Measurements from ENCODE around the gene MBTD1. TPM values are rescaled to one million over a fixed set of nuclear protein-coding genes. Genes with fewer than 3 reads are reported as not detected.

Gene MBTD1
- total and polyA plus RNA-seq, 2 of the 8 experiments (the other 6 are each of a cell fraction or from before 2014, with no cell fraction given), result 20.3 to 51.4 TPM

GRCh38 chr17:51260237-51261023 is 581 bp upstream of the MBTD1 start, which contains the start of gene UTP18 (continued):
- TF ChIP-seq NANOG (IDR thresholded peaks at IDR 0.05; ENCODE audit: insufficient read depth, low read depth, low read length, poor library complexity, severe bottlenecking), result no peak
- peak; percentile 80 for TF ChIP-seq E2F6 (IDR thresholded peaks at IDR 0.05)
- TF ChIP-seq EP300 (IDR thresholded peaks at IDR 0.05; ENCODE audit: borderline replicate concordance in 1 of 2, low read depth in 2 of 2, low read length in 2 of 2), result peak in 1 of 2 experiments; percentile 98; a peak in 2 of 3 replicates
- no peak for TF ChIP-seq KDM5A (IDR thresholded peaks at IDR 0.05; ENCODE audit: low read length)
- TF ChIP-seq SUZ12 (IDR thresholded peaks at IDR 0.05; ENCODE audit: low read length), result no peak
- TF ChIP-seq CREB1 (IDR thresholded peaks at IDR 0.05), result peak; percentile 58; the same call in 1 of the 2 replicates
- no peak for TF ChIP-seq TEAD4 (IDR thresholded peaks at IDR 0.05; ENCODE audit: low read depth, low read length)
- TF ChIP-seq YY1 (IDR thresholded peaks at IDR 0.05; ENCODE audit: low read depth, low read length), result no peak
- no peak for TF ChIP-seq JUN (IDR thresholded peaks at IDR 0.05; ENCODE audit: low read depth, low read length)
- TF ChIP-seq, protein P1, sequence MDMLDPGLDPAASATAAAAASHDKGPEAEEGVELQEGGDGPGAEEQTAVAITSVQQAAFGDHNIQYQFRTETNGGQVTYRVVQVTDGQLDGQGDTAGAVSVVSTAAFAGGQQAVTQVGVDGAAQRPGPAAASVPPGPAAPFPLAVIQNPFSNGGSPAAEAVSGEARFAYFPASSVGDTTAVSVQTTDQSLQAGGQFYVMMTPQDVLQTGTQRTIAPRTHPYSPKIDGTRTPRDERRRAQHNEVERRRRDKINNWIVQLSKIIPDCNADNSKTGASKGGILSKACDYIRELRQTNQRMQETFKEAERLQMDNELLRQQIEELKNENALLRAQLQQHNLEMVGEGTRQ (IDR thresholded peaks at IDR 0.05; ENCODE audit: low read length), result peak; percentile 93
- TF ChIP-seq TBP (IDR thresholded peaks at IDR 0.05; ENCODE audit: low read depth, low read length), result no peak; the same call in none of the 2 replicates
- TF ChIP-seq EGR1 (IDR thresholded peaks at IDR 0.05; ENCODE audit: borderline replicate concordance, low read depth, low read length), result peak; percentile 68; the same call in 1 of the 2 replicates
- no peak for TF ChIP-seq CTCF (IDR thresholded peaks at IDR 0.05; ENCODE audit: control extremely low read depth in 1 of 3, insufficient read depth in 1 of 3, low read depth in 1 of 3, low read length in 3 of 3)
- TF ChIP-seq KDM4A (IDR thresholded peaks at IDR 0.05; ENCODE audit: low read depth, low read length, severe bottlenecking), result peak; percentile 80
- TF ChIP-seq HDAC2 (IDR thresholded peaks at IDR 0.05; ENCODE audit: borderline replicate concordance in 1 of 2, low read depth in 2 of 2, low read length in 2 of 2), result 0 out of 4 replicates have a peak, but pooled peaks of 1 of the 2 experiments have one; percentile 76
- no peak for TF ChIP-seq EZH2 (IDR thresholded peaks at IDR 0.05; ENCODE audit: low read depth, low read length, severe bottlenecking)
- TF ChIP-seq BRCA1 (IDR thresholded peaks at IDR 0.05; ENCODE audit: low read depth, low read length), result peak; percentile 24; the same call in 1 of the 2 replicates
- TF ChIP-seq SIN3A (conservative IDR thresholded peaks at IDR 0.05 in 1 of 2, IDR thresholded peaks at IDR 0.05 in 1 of 2; ENCODE audit: low read depth in 1 of 2, low read length in 2 of 2), result peak; percentile 49 to 65; a peak in 2 of 4 replicates
